Esophagus mucosa (tissue), 1 donor: ENCODE data around the gene SDK2. TPM values are rescaled to one million over a fixed set of nuclear protein-coding genes. Genes with fewer than 3 reads are reported as not detected.

Experiments used
- ATAC-seq: fragments of 200-7000 bp; cut with Tn5 transposase; one replicate; pipeline ENCODE4 v1.9.1; 2020
- total RNA-seq: library from RNA; stranded (reverse); gene quantifications from one replicate; pipeline ENCODE4 v1.2.4, GENCODE V29; 2023
- donor health status: DM: yes; HTN: yes; CAD: no.

SDK2 gene
- total RNA-seq, 1 donor from 2014 or later = 4.9 TPM

DNA sequence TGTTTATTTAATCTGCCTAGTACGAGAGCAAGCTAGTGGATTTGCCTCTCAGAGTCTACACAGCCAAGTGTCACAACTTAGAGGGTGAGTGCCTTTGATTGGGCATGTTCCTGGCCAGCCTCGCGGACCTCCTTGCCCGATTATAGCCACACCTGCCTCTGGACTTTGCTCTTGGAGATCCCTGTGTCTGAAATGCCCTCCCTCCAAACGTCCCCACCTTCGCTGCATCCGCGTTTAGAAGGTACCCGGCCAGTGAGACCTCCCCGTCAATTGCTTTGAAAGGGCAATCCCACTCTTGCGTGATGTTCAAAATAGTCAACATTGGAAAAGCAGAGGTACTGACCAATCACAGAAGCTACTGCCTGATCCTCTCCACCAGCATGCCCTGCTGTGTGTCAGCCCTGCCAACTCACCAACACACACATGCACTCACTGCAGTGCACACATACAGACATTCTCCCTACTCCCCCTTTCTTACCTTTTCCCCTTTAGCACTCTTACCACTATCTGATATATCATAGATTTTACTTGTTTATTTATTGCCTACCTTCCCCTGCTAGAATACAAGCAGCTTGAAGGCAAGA lies 6.5 kb upstream of the SDK2 start:
- ATAC-seq = no peak

DNA sequence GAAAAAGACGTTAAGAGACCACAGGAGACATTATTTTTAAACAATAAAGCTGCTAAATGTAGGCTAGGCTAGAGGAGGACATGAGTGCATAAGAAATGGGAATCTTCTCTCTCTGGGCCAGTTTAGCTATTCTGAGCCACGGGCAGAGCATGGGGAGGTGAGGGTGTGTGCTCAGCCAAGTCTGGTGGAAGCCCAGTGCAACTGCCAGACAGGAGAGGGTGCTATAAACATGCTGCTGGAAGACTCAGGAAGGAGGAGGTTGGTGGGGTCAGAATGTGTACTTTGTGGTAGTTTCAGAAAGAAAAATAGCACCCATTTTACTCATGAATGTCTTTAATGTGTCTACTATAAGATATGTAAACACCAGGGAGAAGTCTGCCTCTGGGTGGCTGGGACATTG lies 5.9 kb upstream of the SDK2 start:
- peak; percentile 47 for ATAC-seq

DNA sequence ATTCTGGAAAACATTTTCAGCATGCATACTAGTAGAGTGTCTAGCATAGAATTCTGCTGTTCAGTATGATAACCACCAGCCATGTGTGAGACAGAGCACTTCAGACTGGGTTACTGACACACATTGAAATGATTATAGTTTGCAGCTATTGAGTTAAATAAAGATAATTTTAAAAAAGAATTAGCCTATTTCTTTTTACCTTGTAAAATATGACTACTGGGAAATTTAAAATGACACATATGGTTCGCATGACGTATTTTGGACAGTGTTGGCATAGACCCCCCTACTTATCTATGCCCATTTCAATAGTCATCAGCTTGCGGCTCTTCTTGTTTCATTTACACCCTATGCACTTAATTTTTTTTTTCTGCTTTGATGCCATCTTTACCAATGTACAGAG lies 4.7 kb upstream of the SDK2 start:
- no peak for ATAC-seq

DNA sequence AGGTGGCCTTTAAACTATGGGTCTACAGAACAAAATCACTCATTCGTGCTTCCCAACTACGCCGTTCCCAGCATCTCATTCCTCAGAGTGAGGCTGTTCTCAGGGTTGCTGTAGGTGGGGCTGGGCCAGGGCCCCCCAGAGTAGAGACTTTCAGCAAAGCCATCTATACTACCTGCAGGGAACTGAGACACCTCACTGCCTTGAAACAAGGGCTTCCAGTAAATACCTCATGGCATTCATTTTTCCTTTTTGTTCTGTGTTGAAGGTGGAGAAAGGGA lies 4.2 kb upstream of the SDK2 start:
- no peak for ATAC-seq

DNA sequence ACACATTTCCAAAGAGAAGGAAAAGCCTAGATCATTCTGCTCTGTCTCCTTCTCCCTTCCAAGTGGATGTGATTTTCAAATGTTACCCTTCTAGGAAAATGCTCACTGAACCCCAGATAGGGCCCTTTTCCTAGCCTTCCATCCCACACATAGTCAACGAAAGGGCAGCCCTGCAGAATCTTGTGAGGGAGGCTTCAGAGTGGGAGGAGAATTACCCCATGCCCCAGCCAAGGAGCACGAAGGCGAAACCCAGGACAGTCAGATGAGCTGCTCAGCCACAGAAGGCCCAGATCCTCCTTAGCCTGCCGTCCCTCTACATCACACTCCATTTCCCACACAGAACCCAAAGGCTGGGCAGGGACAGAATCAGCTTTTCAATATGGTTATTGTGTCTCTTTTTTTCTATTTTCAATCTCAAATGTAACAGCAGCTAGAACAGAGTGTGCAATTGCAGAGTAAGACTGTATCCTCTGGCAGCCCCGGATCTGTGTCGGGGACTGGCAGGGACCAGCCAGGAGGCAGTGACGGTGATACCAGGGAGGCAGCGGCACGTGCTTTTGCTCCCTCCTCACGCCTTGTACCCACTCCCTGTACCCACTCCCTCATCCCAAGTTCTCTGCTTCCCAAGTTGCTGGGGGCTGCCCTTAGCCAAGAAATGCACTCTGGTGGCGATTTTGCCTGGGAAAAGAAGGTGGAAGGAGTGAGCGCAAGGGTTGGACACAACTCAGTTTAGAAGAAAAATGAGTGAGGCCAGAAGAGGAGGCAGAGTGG lies 3.7 kb upstream of the SDK2 start:
- no peak for ATAC-seq

DNA sequence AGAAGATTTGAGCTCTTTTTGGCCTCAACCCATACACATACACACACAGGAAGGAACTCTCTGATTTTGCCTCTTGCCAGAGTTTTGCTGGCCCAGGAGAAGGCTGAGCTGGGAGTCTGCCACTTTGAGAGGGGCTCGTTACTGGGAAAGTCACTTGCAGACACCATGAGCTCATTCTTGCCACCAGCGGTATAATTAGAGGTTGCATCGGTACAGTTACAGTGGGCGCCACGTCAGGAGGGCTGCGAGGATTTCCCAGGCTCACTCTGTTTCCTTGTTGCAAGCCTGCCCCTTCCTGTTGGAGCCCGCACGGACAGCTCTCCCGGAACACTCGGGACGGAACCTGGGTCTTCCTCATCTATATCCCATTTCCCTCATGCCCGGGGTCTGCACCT lies 3.1 kb upstream of the SDK2 start:
- no peak for ATAC-seq

DNA sequence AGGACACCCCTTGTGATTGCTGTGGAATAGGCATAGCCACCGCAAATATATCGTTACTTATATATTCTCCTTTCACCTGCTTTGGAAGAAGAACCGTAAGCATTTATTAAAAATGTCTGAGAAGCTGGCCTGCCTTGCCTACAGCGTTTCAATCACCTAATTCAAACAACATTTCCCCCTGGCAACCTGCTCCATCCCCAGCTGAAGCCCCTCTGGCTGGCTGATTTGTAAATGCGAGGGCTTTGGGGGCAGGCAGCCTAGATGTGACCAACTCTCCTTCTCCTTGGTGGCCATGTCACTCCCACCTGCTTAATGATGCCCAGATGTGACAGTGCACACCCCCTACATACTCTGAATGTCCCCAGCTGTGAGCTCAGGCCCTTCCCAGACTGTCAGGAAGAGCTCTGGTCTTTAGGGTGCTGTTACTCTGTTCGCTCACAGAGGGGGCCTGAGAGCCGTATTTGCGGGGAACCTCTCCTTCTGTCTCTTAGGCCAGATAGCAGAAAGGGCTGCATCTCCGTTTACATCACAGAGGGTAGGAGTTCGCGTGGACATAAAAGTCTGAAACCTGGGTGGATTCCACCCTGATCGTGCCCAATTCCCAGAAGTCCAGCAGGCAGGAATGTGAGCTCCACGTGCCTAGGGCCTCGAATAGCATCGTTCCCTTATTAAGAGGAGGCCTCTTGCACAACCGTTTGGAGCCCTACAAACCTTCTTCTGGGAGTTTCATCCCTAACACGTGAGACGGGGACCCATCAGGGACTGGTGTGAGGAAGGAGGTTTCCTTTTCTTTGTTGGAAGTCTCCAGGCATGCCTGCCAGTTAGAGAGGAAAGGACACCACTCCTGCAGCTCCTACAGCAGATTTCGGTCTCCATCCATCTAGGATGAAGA lies 2.4 kb upstream of the SDK2 start:
- ATAC-seq = no peak

DNA sequence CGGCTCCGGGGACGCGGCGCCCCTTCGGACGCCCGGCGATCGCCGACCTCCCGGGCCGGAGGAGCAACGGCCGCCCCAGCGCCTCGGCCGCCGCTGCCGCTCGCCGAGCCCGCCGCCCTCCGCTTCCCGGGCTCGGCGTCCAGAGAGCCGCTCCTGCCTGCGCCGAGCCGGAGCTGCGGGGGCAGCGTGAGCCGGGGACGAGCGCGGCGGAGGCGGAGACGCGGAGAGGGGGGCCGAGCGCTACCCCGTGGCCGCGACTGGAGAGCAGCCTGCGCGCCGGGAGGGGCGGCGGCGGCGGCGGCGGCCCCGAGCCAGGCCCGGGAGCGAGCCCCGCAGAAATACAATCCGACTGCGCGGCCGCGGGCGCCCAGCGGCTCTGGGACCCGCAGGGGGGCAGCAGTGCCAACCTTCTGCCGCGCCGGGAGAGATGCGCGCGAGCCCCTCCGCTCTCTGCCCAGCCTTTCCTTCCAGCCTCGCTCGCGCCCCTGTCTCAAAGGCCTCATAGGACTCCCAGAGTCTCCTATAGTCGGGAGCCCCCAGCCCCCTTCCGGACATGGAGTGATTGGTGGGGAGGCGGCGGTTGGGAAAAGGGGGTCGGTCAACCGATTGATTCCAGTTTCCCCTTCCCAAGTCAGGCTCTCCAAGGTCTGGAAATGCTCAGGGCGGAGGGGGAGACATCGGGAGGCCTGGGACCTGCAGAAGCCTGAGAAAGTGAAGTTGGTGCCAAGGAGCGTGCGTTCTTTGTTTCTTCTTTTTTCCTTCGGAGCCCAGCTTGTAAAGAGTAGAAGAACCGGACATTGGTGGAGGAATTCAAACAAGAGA lies 1.0 kb upstream of the SDK2 start:
- peak; percentile 45 for ATAC-seq

DNA sequence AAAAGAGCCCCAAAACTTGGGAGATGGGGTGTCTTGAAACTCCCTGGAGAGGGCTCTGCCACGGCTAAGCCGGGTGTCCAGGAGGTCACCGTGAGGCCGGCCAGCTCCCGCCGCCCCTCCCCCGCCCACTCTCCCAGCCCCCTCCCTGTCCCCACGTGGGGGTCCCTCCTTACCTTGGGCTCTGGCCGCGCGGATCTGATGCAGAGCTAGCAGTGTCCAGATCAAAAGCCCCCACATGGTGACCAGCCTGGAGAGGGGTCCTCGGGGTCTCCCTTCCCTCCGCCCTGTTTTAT lies 447 bp downstream of the SDK2 start:
- ATAC-seq = peak; percentile 7

DNA sequence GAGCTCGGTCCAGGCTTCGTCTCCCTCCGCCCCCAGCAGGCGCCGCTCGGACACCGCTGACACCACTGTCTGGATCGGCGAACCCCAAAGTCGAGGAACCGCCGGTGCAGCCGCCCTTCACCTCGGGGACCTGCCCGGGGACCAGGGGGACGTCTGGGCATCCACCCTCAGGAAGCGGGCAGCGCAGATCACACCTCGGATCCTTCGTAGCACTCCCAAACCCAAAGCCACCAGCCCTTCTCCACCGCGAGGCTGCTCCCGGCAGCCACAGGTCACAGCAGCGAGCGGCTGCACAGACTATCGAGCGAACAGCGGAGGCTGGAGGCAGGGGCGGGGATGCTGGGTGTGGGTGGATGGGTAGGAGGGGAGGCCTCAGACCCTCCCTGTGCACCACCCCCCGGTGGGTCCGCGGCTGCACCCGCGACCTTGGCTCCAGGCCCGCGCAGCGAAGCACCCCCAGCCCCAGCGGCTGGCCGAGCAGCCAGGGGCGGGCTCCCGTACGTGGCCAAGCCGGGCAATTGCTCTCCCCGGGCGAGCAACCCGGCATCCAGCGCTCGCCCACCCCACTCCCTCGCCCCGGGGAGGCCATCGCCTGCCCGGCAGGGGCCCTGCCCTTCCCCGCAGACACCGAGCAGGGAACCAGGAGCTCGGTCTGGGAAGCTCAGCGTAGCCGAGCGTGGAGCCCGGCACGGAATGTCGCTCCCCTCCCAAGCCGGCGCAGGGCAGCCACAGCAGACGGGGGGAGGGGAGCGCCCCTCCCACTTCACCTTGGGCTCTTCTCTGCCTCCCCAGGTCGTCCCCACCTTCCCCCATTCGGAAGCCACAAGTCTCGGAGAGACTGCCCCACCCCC lies 1.0 kb downstream of the SDK2 start:
- peak; percentile 26 for ATAC-seq

DNA sequence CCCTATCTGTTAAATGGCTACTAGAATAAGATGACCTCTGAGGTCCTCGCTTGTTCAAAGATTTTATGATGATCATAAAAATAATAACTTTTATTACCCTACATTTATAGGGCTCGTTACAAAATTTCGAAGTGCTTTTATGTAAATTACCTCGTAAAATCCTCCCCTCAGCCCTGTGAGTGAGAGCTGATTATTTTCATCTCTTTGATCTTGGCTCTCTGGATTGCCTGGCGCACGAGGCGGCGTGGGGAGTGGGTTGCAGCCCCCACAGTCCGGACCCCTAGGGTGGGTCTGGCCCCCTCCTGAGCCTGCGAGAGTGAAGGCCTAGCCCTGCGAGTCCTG lies 1.6 kb downstream of the SDK2 start:
- ATAC-seq = no peak

DNA sequence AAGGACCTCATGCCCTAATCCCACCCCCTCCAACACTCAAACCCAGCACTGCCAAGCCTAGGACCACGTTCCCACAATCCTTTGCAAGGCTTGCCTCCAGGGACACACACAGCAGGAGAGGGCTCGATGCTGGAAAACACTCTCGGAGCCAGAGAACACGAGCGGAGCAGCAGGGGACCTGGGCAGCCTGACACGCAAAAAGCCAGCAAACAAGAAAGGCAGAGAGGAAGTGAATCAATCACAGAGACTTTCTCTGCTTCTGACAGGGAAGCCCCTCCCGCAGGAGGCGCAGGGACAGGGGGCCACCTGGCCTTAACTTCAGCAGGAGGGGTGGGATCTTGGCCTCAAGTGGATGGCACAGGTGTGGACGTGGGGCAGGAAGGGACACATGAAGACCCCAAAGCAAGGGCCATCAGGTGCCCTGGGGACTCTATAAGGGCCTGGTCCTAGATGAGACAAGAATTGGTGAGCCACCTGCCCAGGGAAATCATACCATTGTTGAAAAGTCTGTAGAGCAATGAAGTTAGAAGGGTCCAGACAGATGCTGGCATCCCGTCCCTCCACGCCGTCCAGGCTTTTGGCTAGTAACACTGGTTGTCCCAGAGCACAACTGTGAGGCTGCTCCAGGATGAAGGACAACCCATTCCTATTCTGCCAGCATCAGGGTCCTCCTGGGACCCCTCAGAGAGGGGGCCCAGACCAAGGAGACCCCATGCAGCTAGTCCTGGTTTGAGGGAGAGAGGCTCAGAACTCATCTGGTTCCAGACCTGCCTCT lies 2.2 kb downstream of the SDK2 start:
- ATAC-seq = no peak

DNA sequence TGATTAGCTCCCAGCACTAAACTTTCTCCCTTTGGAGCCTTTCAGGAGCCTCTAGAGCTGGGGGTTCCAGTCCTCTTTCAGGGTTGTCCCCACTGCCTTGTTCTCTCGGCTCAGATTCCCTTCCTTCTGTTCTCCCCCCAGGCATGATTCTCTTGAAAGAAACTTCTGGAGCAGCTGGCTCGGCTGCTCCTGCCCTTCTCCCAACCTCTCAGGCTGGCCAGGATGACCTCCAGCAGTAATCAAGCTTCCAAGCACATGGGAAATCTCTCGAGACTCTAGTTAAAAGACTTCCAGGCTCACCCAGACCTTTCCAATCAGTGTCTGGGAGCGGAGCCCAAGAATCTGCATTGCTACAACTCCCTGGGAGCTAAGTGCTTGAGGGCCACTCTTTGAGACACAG lies 3.6 kb downstream of the SDK2 start:
- ATAC-seq = no peak

DNA sequence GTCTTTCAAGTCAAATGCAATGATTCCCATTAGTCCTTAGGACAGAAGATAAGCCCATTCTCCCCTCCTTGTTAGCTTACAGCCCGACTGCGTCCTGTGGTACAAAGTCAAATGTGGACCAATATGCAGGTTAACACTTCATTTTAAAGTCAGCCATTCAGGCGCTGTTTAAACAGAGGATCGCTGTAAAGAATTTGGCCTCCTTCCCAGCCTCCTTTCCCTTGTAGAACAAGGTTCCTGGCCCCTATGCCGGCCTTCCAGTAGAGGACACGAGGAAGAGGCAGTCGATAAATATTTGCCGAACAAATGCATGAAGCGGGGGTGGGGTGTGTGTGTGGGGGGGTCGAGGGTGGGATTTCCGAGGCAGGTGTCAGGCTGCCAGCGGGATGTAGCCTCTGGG lies 4.3 kb downstream of the SDK2 start:
- ATAC-seq = no peak

DNA sequence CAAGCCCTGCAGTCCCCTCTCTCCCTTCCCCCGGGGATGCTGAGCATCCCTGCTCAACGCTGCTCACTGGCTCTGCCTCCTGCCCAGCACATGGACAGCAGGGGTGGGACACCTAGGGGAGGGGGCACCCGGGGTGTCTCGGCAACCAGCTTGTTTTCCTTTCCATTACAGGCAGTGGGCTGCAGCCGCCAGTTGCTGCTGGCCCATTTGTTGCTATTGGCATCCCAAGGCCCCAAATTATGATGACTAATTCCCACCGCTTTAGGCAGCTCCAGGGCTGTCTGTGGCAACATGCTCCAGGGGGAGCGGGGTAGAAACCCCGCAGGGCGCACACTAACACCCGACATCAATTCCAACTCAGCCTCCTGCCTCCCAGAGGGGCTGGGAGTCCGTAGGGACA lies 4.9 kb downstream of the SDK2 start:
- no peak for ATAC-seq

DNA sequence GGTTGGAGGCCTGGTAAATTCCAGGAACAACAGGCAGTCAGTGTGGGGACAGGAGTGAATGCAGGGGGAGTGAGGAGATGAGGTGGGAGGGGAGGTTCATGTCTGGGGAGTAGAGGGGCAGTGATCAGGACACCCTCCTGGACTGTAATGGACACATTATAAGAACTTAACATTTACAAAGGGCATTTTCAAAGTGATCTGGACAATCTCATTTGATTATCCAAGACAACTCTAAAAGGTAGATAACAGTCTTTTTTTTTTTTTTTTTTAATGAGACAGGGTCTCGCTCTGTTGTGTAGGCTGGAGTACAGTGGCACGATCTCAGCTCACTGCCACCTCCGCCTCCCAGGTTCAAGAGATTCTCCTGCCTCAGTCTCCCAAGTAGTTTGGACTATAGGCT lies 5.7 kb downstream of the SDK2 start:
- no peak for ATAC-seq

DNA sequence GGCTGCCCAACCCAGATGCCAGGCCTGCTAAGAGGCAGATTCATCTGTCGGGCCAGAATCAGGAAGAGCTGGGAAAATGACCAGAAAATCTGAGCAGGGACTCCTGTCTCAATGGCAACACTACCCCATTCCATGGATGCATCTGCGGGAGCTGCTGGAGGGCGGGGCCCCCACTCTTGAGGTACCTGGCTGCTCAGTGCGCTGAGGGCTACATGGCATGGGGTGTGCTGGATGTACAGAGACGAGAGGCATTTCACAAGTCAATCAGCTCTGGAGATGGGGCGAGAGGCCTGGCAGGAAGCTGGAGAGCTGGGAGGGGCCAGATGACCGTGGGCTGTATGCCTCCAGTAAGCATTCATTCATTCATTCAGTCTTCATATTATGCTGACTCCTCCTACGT lies 6.4 kb downstream of the SDK2 start:
- no peak for ATAC-seq

DNA sequence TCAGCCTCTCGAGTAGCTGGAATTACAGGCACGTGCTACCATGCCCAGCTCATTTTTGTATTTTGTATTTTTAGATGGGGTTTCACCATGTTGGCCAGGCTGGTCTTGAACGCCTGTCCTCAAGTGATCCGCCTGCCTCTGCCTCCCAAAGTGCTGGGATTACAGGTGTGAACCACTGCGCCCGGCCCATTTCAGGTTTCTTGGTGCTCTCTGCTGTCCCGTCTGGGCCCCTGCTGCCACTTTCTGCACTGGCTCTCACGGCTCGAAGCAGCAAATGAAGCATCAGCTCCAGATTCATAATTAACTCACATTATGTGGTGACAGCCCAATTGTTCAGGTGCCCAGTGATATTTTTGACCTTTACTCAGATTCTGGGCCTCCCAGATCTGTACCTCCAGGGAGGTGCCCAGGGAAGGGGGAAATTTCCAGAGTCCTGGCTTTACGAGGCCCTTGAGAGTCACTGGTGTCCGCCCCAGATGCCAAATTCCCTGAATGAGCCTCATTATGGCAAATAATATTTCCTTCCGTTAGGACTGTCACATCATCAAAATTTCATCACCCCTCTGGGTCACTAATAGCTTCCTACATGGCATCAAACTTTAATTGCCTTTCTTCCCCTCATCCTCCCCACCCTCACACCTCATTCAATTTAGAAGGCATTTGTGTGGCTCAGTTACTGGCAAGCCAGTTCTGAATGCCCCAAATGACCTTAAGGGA lies 9.0 kb downstream of the SDK2 start:
- ATAC-seq = no peak

DNA sequence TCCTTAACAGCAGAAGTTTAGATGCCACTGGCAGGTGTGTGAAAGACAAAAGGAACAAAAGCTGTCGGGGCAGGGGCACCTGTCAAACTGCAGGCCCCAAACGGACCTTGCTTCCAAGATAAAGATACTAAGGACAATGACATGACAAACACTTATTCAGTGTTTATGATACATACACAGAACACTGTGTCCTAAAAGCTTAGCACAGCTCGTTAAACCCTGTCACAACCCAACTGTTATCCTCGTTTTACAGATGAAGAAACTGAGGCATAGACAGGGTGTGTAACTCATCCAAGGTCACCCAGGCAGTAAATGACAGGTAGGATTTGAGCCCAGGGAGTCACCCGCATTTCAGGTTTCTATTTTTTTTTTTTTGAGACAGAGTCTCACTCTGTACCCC lies 9.6 kb downstream of the SDK2 start:
- ATAC-seq = no peak

DNA sequence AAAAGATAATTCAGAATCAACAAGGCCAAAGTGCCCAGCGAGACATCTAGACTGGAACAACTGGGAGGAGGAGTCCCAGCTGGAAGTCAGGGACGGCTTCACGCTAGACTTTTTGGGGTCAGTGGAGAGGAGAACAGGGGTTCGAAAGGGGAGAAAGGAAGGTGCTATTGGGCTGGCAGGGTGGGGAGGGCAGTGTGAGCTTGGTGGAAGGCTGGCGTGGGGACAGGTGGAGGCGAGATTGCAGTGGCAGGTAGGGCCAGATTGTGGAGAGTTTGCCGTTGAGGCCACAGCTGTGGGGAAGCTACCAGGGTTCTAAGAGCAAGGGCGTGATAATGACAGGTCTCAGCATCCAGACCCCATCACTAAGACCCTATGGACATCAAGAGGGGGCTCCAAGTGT lies 10.5 kb downstream of the SDK2 start:
- ATAC-seq = no peak

DNA sequence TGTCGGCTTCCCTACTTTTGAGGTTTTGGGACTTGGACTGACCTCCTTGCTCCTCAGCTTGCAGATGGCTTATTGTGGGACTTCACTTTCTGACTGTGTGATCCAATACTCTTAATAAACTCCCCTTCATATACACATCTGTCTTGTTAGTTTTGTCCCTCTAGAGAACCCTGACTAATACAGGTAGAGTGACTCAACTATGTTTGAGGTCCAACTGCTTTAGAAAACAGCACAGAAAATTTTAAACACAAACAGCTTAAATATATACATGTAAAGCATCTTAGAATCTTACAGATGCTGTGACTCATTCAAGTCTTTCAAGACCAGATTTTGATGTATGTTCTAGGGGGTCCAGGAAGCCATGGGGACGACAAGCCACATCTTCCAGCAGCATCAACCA lies 11.7 kb downstream of the SDK2 start:
- no peak for ATAC-seq
